Keratinocyte (primary cell): ENCODE results near the gene TPT1. TPM values are rescaled to one million over a fixed set of nuclear protein-coding genes. Genes with fewer than 3 reads are reported as not detected.

Experiments
- DNase-seq: peaks from one replicate; pipeline ENCODE4 v3.0.0-alpha.2; 2011; ENCODE audit warnings: low read depth, missing footprints, low spot score
- FAIRE-seq: peaks from 2 replicates; lab custom pipeline; 2011; peaks lifted over from hg19 to GRCh38; lab: Jason Lieb, UNC
- H2AFZ ChIP-seq: 2 replicates; pipeline ENCODE4 v1.6.0; 2012; ENCODE audit warnings: low read length, control low read depth, inconsistent platforms; ENCODE audit not compliant: control insufficient read depth
- H3K27ac ChIP-seq: 2 replicates; pipeline ENCODE4 v1.5.1; 2011; ENCODE audit warnings: low read length; ENCODE audit not compliant: control insufficient read depth, insufficient read depth
- H3K27me3 ChIP-seq: 3 replicates; pipeline ENCODE4 v1.6.0; 2011; ENCODE audit warnings: low read length; ENCODE audit not compliant: control insufficient read depth, insufficient read depth; ENCODE audit errors: extremely low read depth
- H3K36me3 ChIP-seq, 2 experiments: 2 replicates in 1 of 2; 3 replicates in 1 of 2; pipeline ENCODE4 v1.5.1; 2011; ENCODE audit warnings: low read length in 2 of 2, mild to moderate bottlenecking in 1 of 2; ENCODE audit not compliant: control insufficient read depth in 2 of 2, insufficient read depth in 2 of 2; ENCODE audit errors: extremely low read depth in 1 of 2
- H3K4me1 ChIP-seq: 3 replicates; pipeline ENCODE4 v1.5.1; 2011; ENCODE audit warnings: low read length; ENCODE audit not compliant: control insufficient read depth, insufficient read depth; ENCODE audit errors: extremely low read depth
- H3K4me2 ChIP-seq: 3 replicates; pipeline ENCODE4 v1.6.0; 2011; ENCODE audit warnings: low read depth, low read length; ENCODE audit not compliant: control insufficient read depth, insufficient read depth; ENCODE audit errors: extremely low read depth
- H3K4me3 ChIP-seq, 3 experiments: fragments of 200-600 bp in 1 of 3; sonication (generic) in 1 of 3; 2 replicates in 2 of 3; 3 replicates in 1 of 3; pipeline ENCODE4 v1.5.1; 2011 to 2016; ENCODE audit warnings: low read length in 3 of 3, mild to moderate bottlenecking in 3 of 3, control low read depth in 2 of 3, inconsistent platforms in 1 of 3, low read depth in 1 of 3, mixed read lengths in 1 of 3, mixed run types in 1 of 3, moderate library complexity in 1 of 3; ENCODE audit not compliant: control insufficient read depth in 2 of 3, insufficient read depth in 2 of 3; ENCODE audit errors: extremely low read depth in 1 of 3
- H3K79me2 ChIP-seq: 2 replicates; pipeline ENCODE4 v1.6.0; 2012; ENCODE audit warnings: low read length; ENCODE audit not compliant: control insufficient read depth, insufficient read depth
- H3K9ac ChIP-seq: 3 replicates; pipeline ENCODE4 v1.6.0; 2011; ENCODE audit warnings: low read length; ENCODE audit not compliant: control insufficient read depth, insufficient read depth; ENCODE audit errors: extremely low read depth
- H3K9me1 ChIP-seq: 3 replicates; pipeline ENCODE4 v1.6.0; 2011; ENCODE audit warnings: low read length; ENCODE audit not compliant: control insufficient read depth, insufficient read depth; ENCODE audit errors: extremely low read depth
- H3K9me3 ChIP-seq: 2 replicates; pipeline ENCODE4 v1.5.1; 2012; ENCODE audit warnings: low read depth, low read length; ENCODE audit not compliant: control insufficient read depth
- H4K20me1 ChIP-seq: 3 replicates; pipeline ENCODE4 v1.6.0; 2011; ENCODE audit warnings: low read length; ENCODE audit not compliant: control insufficient read depth, insufficient read depth; ENCODE audit errors: extremely low read depth
- CTCF ChIP-seq, 3 experiments: IDR thresholded peaks in 1 of 3; conservative IDR thresholded peaks in 1 of 3; optimal IDR thresholded peaks in 1 of 3; 2 replicates in 2 of 3; 3 replicates in 1 of 3; pipeline versions ENCODE3 to v1.5.1; 2011; ENCODE audit warnings: low read length in 3 of 3, mild to moderate bottlenecking in 3 of 3, moderate library complexity in 2 of 3, control low read depth in 1 of 3, inconsistent platforms in 1 of 3; ENCODE audit not compliant: insufficient read depth in 2 of 3; ENCODE audit errors: extremely low read depth in 1 of 3
- EZH2 ChIP-seq: IDR thresholded peaks from one replicate; pipeline ENCODE4 v1.6.1; 2012; ENCODE audit warnings: inconsistent platforms, mild to moderate bottlenecking, low read length, moderate library complexity
- dilution Hi-C: fragments of 300-500 bp; cut with MboI; formaldehyde crosslinking; loops from one replicate; pipeline ENCODE4 v1.7.0; 2020; ENCODE audit warnings: low sequenced_read_pairs; ENCODE audit not compliant: extremely low pct_ligation_motif_present
- polyA plus RNA-seq, 5 experiments: library from polyadenylated mRNA; depleted of rRNA in 3 of 5; stranded (reverse) in 3 of 5; stranded (forward) in 1 of 5; unstranded in 1 of 5; fragments of >200 nt; gene quantifications; 1 replicate in 1 of 5; 2 replicates in 3 of 5; 3 replicates in 1 of 5; pipeline versions ENCODE4 v1.2.1 to v1.2.3, GENCODE V29; 2011 to 2012; ENCODE audit warnings: missing spikeins in 2 of 5, low read depth in 1 of 5, low replicate concordance in 1 of 5

Gene TPT1
- polyA plus RNA-seq, 1 donor (not counting 4 experiments of a cell fraction or from before 2014, with no cell fraction given) = 8,174 TPM

GRCh38 chr13:45341799-45342500, 967 bp upstream of the TPT1 start:
- H3K4me2 ChIP-seq = peak overlapping the region; percentile 87
- FAIRE-seq (no peak), DNase-seq (no peak)
- no peak for TF ChIP-seq EZH2
- TF ChIP-seq CTCF (optimal IDR thresholded peaks at IDR 0.05 in 1 of 3, IDR thresholded peaks at IDR 0.05 in 1 of 3, conservative IDR thresholded peaks at IDR 0.05 in 1 of 3; ENCODE audit: extremely low read depth in 1 of 3, insufficient read depth in 2 of 3, low read length in 3 of 3) = no peak
- H3K9ac ChIP-seq = peak overlapping the region; percentile 98
- H3K4me1 ChIP-seq = peaks cover 29% of the 10 kb centered on the region
- peak overlapping the region; percentile 98 for H3K27ac ChIP-seq
- H3K9me3 ChIP-seq = no peaks in the 10 kb centered on the region
- peaks cover 57% of the 10 kb centered on the region for H3K79me2 ChIP-seq
- H3K4me3 ChIP-seq = peak overlapping the region; percentile 83 to 98 (median 92)
- dilution Hi-C loops = no loop called here
- H3K27me3 ChIP-seq = no peaks in the 10 kb centered on the region
- H4K20me1 ChIP-seq = peaks cover 28% of the 10 kb centered on the region
- peaks cover 18 to 34% of the 10 kb centered on the region in 2 experiments for H3K36me3 ChIP-seq
- H2AFZ ChIP-seq = peak overlapping the region; percentile 60
- no peaks in the 10 kb centered on the region for H3K9me1 ChIP-seq

GRCh38 chr13:45340422-45341033, 455 bp downstream of the TPT1 start:
- dilution Hi-C loops = no loop called here
- Histone ChIP-seq H3K36me3 (peaks cover 28 to 48% of the 10 kb centered on the region in 2 experiments), H3K27me3 (no peaks in the 10 kb centered on the region), H4K20me1 (peaks cover 42% of the 10 kb centered on the region), H3K9ac (peak overlapping the region; percentile 97), H2AFZ (no peak overlapping the region), H3K27ac (peak overlapping the region; percentile 93), H3K9me1 (peaks cover 4% of the 10 kb centered on the region), H3K4me2 (peak overlapping the region; percentile 85), H3K9me3 (no peaks in the 10 kb centered on the region), H3K79me2 (peaks cover 68% of the 10 kb centered on the region), H3K4me3 (peak overlapping the region; percentile 88 to 93 (median 92)), H3K4me1 (peaks cover 43% of the 10 kb centered on the region)
- FAIRE-seq (no peak), DNase-seq (no peak)
- TF ChIP-seq CTCF (optimal IDR thresholded peaks at IDR 0.05 in 1 of 3, IDR thresholded peaks at IDR 0.05 in 1 of 3, conservative IDR thresholded peaks at IDR 0.05 in 1 of 3; ENCODE audit: extremely low read depth in 1 of 3, insufficient read depth in 2 of 3, low read length in 3 of 3) (peak; percentile 23 to 55 (median 29)), EZH2 (no peak)
